ENCODE results near the gene RHOBTB1. TPM values are rescaled to one million over a fixed set of nuclear protein-coding genes. Genes with fewer than 3 reads are reported as not detected.

The RHOBTB1 gene
- total and polyA plus RNA-seq, 2 experiments from 2014 or later = 4.6 to 13.2 TPM

- TF ChIP-seq ETS1 (IDR thresholded peaks at IDR 0.05) (no peak), CREB1 (CRISPR knock-in tag; IDR thresholded peaks at IDR 0.05; ENCODE audit: low read depth) (no peak), NANOG (IDR thresholded peaks at IDR 0.05; ENCODE audit: borderline replicate concordance) (no peak), POLR2AphosphoS5 (IDR thresholded peaks at IDR 0.05; ENCODE audit: low read depth) (no peak), EZH2phosphoT487 (IDR thresholded peaks at IDR 0.05; ENCODE audit: unreplicated experiment) (no peak)
Observed at GRCh38 chr10:60871215-60871614, 72.8 kb downstream of the RHOBTB1 start (continued).

GRCh38 chr10:60870803-60871202 lies 73.2 kb downstream of the RHOBTB1 start:
- Mint-ChIP-seq H3K27me3 (ENCODE audit: insufficient read depth, low read depth, poor library complexity) (peaks cover 6% of the 10 kb centered on the region), H3K9me3 (no peaks in the 10 kb centered on the region), H3K4me1 (peaks cover 35% of the 10 kb centered on the region), H3K4me3 (no peak overlapping the region), H3K36me3 (ENCODE audit: low read depth) (peaks cover 7% of the 10 kb centered on the region; the same call in 2 of the 3 replicates), H3K27ac (no peak overlapping the region)
- DNase-seq (ENCODE audit: low spot score) (no peak), ATAC-seq (no peak)
- Histone ChIP-seq H3K4me2 (no peak overlapping the region), H3K79me2 (replicated peaks; ENCODE audit: insufficient read depth) (no peaks in the 10 kb centered on the region), H4K20me1 (replicated peaks; ENCODE audit: insufficient read depth) (no peaks in the 10 kb centered on the region), H2AFZ (no peak overlapping the region), H3K4me3 (no peak overlapping the region), H3K9me2 (ENCODE audit: insufficient read depth) (peaks cover 9% of the 10 kb centered on the region; the same call in 1 of the 2 replicates), H3F3A (replicated peaks; ENCODE audit: low read depth) (no peaks in the 10 kb centered on the region), H3K4me1 (ENCODE audit: insufficient read depth) (peaks cover 29% of the 10 kb centered on the region), H3K27ac (ENCODE audit: low read depth) (no peak overlapping the region), H3K27me3 (ENCODE audit: insufficient read depth) (no peaks in the 10 kb centered on the region), H3K36me3 (ENCODE audit: insufficient read depth) (no peaks in the 10 kb centered on the region)
- TF ChIP-seq EZH2 (IDR thresholded peaks at IDR 0.05; ENCODE audit: low read depth, unreplicated experiment) (no peak), ZNF331 (CRISPR knock-in tag; IDR thresholded peaks at IDR 0.05; ENCODE audit: low read depth) (no peak), CREB1 (CRISPR knock-in tag; IDR thresholded peaks at IDR 0.05; ENCODE audit: low read depth) (no peak)

GRCh38 chr10:60870416-60870728 lies 73.6 kb downstream of the RHOBTB1 start:
- Histone ChIP-seq H3K9me2 (ENCODE audit: insufficient read depth) (peaks cover 7% of the 10 kb centered on the region; the same call in 1 of the 2 replicates), H3K36me3 (ENCODE audit: insufficient read depth) (no peaks in the 10 kb centered on the region), H3K79me2 (replicated peaks; ENCODE audit: insufficient read depth) (no peaks in the 10 kb centered on the region), H2AFZ (no peak overlapping the region), H3F3A (replicated peaks; ENCODE audit: low read depth) (no peaks in the 10 kb centered on the region), H3K27ac (ENCODE audit: low read depth) (peak overlapping the region; percentile 34; the same call in 1 of the 2 replicates), H3K4me1 (ENCODE audit: insufficient read depth) (peaks cover 29% of the 10 kb centered on the region), H3K4me2 (peak overlapping the region; percentile 7; the same call in 1 of the 2 replicates), H3K4me3 (no peak overlapping the region), H3K27me3 (ENCODE audit: insufficient read depth) (no peaks in the 10 kb centered on the region), H4K20me1 (replicated peaks; ENCODE audit: insufficient read depth) (no peaks in the 10 kb centered on the region)
- ATAC-seq = peak; percentile 73
- Mint-ChIP-seq H3K36me3 (ENCODE audit: low read depth) (peaks cover 7% of the 10 kb centered on the region; the same call in 2 of the 3 replicates), H3K27me3 (ENCODE audit: insufficient read depth, low read depth, poor library complexity) (peaks cover 6% of the 10 kb centered on the region), H3K4me1 (peaks cover 35% of the 10 kb centered on the region), H3K27ac (peak overlapping the region; percentile 79; the same call in 1 of the 2 replicates), H3K9me3 (no peaks in the 10 kb centered on the region), H3K4me3 (no peak overlapping the region)
- peak; percentile 45 for DNase-seq (ENCODE audit: low spot score)
- TF ChIP-seq EZH2phosphoT487 (IDR thresholded peaks at IDR 0.05; ENCODE audit: unreplicated experiment) = no peak
- no peak for TF ChIP-seq JUNB (IDR thresholded peaks at IDR 0.05; ENCODE audit: unreplicated experiment)
- no peak for TF ChIP-seq STAT1 (IDR thresholded peaks at IDR 0.05; ENCODE audit: unreplicated experiment)
- TF ChIP-seq ETS1 (IDR thresholded peaks at IDR 0.05) = no peak
- TF ChIP-seq ZNF114 (CRISPR knock-in tag; IDR thresholded peaks at IDR 0.05) = no peak
- TF ChIP-seq, protein P1, sequence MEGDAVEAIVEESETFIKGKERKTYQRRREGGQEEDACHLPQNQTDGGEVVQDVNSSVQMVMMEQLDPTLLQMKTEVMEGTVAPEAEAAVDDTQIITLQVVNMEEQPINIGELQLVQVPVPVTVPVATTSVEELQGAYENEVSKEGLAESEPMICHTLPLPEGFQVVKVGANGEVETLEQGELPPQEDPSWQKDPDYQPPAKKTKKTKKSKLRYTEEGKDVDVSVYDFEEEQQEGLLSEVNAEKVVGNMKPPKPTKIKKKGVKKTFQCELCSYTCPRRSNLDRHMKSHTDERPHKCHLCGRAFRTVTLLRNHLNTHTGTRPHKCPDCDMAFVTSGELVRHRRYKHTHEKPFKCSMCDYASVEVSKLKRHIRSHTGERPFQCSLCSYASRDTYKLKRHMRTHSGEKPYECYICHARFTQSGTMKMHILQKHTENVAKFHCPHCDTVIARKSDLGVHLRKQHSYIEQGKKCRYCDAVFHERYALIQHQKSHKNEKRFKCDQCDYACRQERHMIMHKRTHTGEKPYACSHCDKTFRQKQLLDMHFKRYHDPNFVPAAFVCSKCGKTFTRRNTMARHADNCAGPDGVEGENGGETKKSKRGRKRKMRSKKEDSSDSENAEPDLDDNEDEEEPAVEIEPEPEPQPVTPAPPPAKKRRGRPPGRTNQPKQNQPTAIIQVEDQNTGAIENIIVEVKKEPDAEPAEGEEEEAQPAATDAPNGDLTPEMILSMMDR (conservative IDR thresholded peaks at IDR 0.05; ENCODE audit: low read depth in 2 of 2) = peak; percentile 44 to 55
- TF ChIP-seq POLR2AphosphoS5 (IDR thresholded peaks at IDR 0.05; ENCODE audit: low read depth) = no peak
- TF ChIP-seq EZH2 (IDR thresholded peaks at IDR 0.05; ENCODE audit: low read depth, unreplicated experiment) = no peak

All from GM23338 (cell line).